Measurements from ENCODE around the gene RECQL5. TPM values are rescaled to one million over a fixed set of nuclear protein-coding genes. Genes with fewer than 3 reads are reported as not detected.
A peak's percentile ranks its signal among the peaks of the same experiment; 100 is the strongest.

The RECQL5 gene
- total RNA-seq, 1 experiment from 2014 or later, result 36.3 TPM

DNA sequence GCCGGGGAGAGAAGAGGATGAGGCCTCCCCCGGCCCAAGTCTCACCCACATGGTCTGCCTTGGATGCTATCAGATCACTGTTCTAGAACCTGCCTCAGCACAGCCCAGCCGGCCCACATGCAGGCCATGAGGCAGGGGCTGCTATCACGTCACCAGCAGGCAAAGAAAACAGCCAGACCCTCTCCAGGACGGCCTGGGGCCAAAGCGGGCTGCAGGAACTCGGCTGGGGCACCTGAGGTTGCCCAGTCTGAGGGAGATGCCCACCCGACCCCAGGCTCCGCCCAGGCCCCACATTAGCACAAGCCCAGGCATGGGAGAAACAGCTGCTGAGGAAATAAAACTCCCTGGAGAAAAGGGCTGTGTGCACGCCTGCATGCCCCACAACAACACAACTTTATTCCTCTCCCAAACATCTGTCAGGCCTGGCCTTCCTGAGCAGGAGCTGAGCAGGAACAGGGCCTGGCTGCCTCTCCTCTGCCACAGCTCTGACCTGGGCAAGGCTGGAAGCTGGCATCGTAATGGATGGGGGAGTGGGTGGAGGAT, 40.4 kb downstream of the RECQL5 start:
- Histone ChIP-seq H3K36me3 (replicated peaks; ENCODE audit: control insufficient read depth, insufficient read depth, low read length) (peaks cover 2% of the 10 kb centered on the region), H3K27me3 (ENCODE audit: control insufficient read depth, insufficient read depth, low read length) (no peaks in the 10 kb centered on the region)
- DNase-seq, result no peak

DNA sequence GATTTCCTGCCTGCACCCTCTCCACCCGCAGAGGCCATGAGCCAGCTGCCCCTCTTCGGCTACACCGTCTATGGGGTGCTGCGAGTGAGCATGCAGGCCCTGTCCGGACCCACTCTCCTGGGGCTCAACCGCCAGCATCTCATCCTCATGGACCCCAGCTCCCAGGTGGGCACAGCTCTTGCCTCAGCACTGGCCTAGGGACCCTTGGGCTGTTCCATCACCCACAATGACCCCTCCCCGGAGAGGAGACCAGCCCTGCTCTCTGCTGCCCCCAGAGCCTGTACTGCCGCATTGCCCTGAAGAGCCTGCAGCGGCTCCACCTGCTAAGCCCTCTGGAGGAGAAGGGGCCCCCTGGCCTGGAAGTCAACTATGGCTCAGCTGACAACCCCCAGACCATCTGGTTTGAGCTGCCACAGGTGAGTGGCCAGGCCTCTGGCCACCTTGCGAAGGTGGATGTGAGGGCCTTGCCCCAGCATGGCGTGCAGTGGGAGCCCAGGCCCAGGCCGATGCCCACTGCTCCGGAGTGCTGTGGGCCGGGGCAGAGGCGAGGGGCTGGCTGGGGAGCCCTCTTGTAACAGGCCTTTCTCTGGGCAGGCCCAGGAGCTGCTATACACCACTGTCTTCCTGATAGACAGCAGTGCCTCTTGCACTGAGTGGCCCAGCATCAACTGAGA, 41.0 kb downstream of the RECQL5 start:
- Histone ChIP-seq H3K27me3 (ENCODE audit: control insufficient read depth, insufficient read depth, low read length) (no peaks in the 10 kb centered on the region), H3K4me3 (ENCODE audit: insufficient read depth, low read depth, low read length) (no peak overlapping the region), H3K36me3 (replicated peaks; ENCODE audit: control insufficient read depth, insufficient read depth, low read length) (peaks cover 2% of the 10 kb centered on the region)
- DNase-seq, result peak; percentile 97

More for the DNA sequence above, 40.4 kb downstream of the RECQL5 start:
- H3K4me3 ChIP-seq (ENCODE audit: insufficient read depth, low read depth, low read length), result no peak overlapping the region

DNA sequence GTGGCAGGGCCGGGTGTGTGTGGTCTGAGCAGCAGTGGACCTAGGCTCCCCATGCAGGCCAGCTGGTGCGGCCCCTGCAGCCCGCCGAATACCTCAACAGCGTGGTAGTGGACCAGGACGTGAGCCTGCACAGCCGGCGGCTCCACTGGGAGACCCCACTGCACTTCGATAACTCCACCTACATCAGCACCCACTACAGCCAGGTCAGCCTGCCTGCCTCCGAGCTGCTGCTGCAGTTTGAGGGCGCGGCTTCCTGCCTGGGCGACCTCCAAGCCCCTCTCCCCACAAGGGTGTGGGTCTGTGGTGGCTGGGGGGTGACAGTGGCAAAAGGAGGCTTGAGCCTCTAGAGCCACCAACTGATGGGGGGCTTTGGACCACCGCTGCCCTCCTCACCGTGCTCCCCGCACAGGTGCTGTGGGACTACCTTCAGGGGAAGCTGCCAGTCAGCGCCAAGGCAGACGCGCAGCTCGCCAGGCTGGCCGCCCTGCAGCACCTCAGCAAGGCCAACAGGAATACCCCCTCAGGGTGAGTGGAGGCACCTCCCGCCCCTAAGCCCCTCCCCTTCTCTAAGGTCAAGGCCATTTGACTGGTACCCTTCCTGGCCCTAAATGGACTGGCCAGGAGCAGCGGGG, 42.1 kb downstream of the RECQL5 start:
- no peaks in the 10 kb centered on the region for H3K27me3 ChIP-seq (ENCODE audit: control insufficient read depth, insufficient read depth, low read length)
- H3K36me3 ChIP-seq (replicated peaks; ENCODE audit: control insufficient read depth, insufficient read depth, low read length), result no peaks in the 10 kb centered on the region; the same call in none of the 2 replicates
- no peak overlapping the region for H3K4me3 ChIP-seq (ENCODE audit: insufficient read depth, low read depth, low read length)
- DNase-seq, result no peak

DNA sequence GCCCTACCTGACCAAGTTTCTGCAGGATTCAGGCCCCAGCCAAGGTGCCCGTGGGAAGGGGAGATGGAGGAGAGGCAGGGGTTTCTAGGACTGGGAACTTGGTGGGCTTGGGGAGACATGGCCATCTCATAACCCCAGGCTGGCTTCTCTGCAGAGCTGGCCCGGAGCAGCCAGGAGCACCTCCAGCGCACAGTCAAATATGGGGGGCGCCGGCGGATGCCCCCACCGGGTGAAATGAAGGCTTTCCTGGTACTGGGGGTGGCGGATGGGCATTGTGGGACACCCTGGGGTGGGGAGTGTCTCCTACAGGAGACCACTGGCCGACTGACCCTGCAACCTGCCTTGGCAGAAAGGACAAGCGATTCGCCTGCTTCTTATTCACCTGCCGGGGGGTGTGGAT, 42.9 kb downstream of the RECQL5 start:
- H3K36me3 ChIP-seq (replicated peaks; ENCODE audit: control insufficient read depth, insufficient read depth, low read length), result no peaks in the 10 kb centered on the region; the same call in none of the 2 replicates
- no peaks in the 10 kb centered on the region for H3K27me3 ChIP-seq (ENCODE audit: control insufficient read depth, insufficient read depth, low read length)
- no peak overlapping the region for H3K4me3 ChIP-seq (ENCODE audit: insufficient read depth, low read depth, low read length)
- DNase-seq, result no peak

DNA sequence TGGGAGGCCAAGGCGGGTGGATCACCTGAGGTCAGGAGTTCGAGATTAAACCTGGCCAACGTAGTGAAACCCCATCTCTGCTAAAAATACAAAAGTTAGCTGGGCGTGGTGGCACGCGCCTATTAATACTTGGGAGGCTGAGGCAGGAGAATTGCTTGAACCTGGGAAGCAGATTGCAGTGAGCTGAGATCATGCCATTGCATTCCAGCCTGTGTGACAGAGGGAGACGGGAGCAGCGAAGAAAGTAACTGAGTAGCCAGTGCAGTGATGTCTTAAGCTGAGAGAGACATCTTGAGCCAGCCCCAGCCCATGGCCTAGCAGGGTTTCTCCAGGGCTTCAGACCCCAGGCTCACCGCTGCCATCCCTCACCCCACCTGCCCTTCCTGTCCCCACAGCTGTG, 43.6 kb downstream of the RECQL5 start:
- Histone ChIP-seq H3K27me3 (ENCODE audit: control insufficient read depth, insufficient read depth, low read length) (no peaks in the 10 kb centered on the region), H3K36me3 (replicated peaks; ENCODE audit: control insufficient read depth, insufficient read depth, low read length) (no peaks in the 10 kb centered on the region; the same call in 1 of the 2 replicates), H3K4me3 (ENCODE audit: insufficient read depth, low read depth, low read length) (no peak overlapping the region)
- DNase-seq, result no peak

DNA sequence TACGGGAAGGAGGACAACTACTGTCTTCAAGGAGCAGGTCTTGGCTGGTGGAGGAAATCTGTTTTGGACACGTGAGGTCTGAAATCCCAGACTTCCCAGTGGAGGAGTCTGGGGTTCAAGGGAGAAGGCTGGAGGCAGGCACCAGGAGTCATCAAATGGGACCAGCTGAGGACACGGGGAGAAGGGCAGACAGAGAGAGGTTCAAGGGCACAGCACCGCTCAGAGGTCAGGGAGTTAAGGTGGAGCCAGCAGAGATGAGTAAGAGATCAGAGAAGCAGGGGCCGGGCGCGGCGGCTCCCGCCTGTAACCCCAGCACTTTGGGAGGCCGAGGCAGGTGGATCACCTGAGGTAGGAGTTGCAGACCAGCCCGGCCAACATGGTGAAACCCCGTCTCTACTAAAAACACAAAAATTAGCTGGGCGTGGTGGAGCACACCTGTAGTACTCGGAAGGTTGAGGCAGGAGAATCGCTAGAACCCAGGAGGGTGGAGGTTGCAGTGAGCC, 44.1 kb downstream of the RECQL5 start:
- H3K27me3 ChIP-seq (ENCODE audit: control insufficient read depth, insufficient read depth, low read length), result no peaks in the 10 kb centered on the region
- no peaks in the 10 kb centered on the region for H3K36me3 ChIP-seq (replicated peaks; ENCODE audit: control insufficient read depth, insufficient read depth, low read length)

DNA sequence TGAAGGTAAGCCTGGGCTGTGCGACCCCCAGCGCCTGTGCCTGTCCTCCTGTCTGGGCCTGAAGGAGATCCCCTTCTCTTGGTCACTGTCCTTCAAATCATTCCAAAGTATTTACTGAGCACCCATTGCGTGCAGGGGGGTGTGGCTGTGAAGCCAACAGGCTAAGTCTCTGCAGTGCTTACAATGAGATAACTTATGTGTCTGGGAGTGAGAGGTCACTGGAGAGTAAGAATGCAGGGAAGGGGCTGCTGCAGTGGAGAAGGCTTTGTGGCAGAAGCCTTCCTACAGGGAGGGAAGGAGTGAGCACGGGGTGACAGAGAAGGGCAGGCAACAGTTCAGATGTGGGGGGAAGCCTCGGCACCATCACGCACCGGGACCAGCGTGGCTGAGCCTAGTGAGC, 44.9 kb downstream of the RECQL5 start:
- Histone ChIP-seq H3K4me3 (ENCODE audit: insufficient read depth, low read depth, low read length) (no peak overlapping the region), H3K36me3 (replicated peaks; ENCODE audit: control insufficient read depth, insufficient read depth, low read length) (no peaks in the 10 kb centered on the region), H3K27me3 (ENCODE audit: control insufficient read depth, insufficient read depth, low read length) (no peaks in the 10 kb centered on the region)
- DNase-seq, result no peak

More for the DNA sequence above, 44.1 kb downstream of the RECQL5 start:
- no peak overlapping the region for H3K4me3 ChIP-seq (ENCODE audit: insufficient read depth, low read depth, low read length)
- no peak for DNase-seq

DNA sequence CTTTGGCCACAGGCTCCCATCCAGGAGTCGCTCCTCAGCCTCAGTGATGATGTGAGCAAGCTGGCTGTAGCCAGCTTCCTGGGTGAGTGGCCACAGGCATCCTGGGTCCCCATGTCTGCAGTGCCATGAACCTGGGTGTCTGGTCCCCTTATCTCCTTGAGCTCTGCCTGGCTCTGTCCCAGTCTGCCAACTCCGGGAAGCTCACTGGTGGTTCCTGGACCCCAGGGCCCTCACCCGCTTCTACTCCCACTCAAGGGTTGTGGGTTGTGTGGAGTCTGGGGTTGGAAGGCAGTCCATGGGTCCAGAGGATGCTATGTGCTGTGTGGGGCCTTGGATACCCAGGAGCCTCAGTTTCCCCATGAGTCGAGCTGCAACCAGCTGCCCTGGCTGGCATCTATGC, 45.5 kb downstream of the RECQL5 start:
- no peak for DNase-seq
- Histone ChIP-seq H3K4me3 (ENCODE audit: insufficient read depth, low read depth, low read length) (no peak overlapping the region), H3K36me3 (replicated peaks; ENCODE audit: control insufficient read depth, insufficient read depth, low read length) (no peaks in the 10 kb centered on the region), H3K27me3 (ENCODE audit: control insufficient read depth, insufficient read depth, low read length) (no peaks in the 10 kb centered on the region)

DNA sequence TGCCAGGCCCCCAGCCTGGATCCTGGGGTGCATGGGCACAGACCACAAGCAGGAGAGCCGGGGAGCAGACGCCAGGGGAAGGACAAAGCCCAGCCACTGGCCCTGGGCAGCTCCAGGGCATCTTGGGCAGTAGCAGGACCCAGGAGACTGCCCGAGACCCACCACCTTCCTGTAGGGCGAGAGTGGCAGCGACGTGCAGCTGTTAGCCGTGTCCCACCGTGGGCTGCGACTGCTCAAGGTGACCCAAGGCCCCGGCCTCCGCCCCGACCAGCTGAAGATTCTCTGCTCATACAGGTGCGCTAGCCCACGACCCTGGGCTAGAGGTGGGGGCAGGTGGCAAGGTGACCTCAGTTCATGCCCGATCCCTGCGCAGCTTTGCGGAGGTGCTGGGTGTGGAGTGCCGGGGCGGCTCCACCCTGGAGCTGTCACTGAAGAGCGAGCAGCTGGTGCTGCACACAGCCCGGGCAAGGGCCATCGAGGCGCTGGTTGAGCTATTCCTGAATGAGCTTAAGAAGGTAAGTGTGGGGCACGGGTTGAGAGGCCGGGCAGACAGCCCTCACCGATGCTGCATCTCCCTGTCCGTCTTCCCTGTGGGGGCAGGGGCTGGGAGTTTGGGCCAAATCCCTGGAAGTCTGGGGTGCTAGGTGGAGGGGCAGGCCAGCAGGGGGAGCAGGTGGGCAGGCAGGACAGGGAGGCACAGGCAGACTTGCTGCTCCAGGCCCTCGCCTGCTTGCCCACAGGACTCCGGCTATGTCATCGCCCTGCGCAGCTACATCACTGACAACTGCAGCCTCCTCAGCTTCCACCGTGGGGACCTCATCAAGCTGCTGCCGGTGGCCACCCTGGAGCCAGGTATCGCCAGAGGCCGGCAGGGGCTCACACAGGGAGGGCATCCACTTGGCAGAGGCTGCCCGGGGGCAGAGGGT, 47.2 kb downstream of the RECQL5 start:
- DNase-seq, result peak; percentile 95
- H3K4me3 ChIP-seq (ENCODE audit: insufficient read depth, low read depth, low read length), result no peak overlapping the region
- H3K27me3 ChIP-seq (ENCODE audit: control insufficient read depth, insufficient read depth, low read length), result no peaks in the 10 kb centered on the region
- no peaks in the 10 kb centered on the region for H3K36me3 ChIP-seq (replicated peaks; ENCODE audit: control insufficient read depth, insufficient read depth, low read length)

DNA sequence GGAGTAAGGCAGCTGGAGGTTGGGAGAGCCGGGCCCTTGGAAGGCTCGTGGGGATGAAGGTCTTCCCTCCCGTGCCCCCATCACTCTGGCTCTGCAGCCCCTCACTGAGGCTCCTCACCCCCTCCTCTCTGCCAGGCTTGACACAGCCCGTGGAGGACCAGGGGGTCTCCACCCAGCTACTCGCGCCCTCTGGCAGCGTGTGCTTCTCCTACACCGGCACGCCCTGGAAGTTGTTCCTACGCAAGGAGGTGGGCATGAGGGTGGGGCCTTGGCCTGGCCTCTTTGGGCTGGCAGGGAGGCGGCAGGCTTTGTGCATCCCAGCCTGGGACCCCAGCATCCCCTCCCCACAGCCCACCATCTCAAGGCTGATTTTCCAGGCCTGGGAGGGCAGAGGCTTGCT, 49.3 kb downstream of the RECQL5 start:
- no peak for DNase-seq
- Histone ChIP-seq H3K4me3 (ENCODE audit: insufficient read depth, low read depth, low read length) (no peak overlapping the region), H3K36me3 (replicated peaks; ENCODE audit: control insufficient read depth, insufficient read depth, low read length) (no peaks in the 10 kb centered on the region), H3K27me3 (ENCODE audit: control insufficient read depth, insufficient read depth, low read length) (no peaks in the 10 kb centered on the region)

DNA sequence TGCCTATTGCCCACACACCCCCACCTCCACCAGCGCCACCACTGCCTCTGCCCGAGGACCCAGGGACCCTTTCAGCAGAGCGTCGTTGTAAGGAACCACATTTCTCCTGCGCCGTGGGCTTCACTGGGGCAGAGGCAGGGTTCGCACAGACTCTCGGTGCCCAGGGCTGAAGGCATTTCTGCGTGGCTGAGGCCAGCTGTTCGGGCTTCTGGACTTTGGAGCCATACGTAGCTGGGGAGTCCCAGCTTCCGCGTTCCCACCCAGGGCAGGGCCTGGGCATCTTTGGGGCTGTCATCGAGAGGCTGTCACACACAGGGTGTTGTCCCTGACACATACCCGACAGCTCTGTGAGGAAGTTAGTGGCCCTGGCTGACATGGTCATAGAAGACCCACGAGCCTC, 49.7 kb downstream of the RECQL5 start:
- H3K36me3 ChIP-seq (replicated peaks; ENCODE audit: control insufficient read depth, insufficient read depth, low read length), result no peaks in the 10 kb centered on the region
- no peaks in the 10 kb centered on the region for H3K27me3 ChIP-seq (ENCODE audit: control insufficient read depth, insufficient read depth, low read length)
- no peak overlapping the region for H3K4me3 ChIP-seq (ENCODE audit: insufficient read depth, low read depth, low read length)
- DNase-seq, result no peak

DNA sequence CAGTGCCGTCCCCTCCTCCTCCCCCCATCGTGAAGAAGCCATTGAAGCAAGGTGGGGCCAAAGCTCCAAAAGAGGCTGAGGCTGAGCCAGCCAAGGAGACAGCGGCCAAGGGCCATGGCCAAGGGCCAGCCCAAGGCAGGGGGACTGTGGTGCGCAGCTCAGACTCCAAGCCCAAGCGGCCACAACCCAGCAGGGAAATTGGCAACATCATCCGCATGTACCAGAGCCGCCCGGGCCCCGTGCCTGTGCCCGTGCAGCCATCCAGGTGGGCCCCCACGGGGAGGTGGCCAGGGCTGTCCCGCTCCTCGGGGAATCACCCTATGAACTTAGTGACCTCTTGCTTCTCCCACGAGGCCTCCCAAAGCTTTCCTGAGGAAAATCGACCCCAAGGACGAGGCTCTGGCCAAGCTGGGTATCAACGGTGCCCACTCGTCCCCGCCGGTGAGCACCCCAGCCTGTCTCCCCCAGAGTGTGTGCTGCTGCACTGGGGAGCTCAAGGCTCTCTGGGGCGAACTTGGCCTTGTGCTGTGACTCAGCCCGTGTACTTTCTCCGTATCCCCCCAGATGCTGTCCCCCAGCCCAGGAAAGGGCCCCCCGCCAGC, 50.3 kb downstream of the RECQL5 start:
- DNase-seq, result no peak

DNA sequence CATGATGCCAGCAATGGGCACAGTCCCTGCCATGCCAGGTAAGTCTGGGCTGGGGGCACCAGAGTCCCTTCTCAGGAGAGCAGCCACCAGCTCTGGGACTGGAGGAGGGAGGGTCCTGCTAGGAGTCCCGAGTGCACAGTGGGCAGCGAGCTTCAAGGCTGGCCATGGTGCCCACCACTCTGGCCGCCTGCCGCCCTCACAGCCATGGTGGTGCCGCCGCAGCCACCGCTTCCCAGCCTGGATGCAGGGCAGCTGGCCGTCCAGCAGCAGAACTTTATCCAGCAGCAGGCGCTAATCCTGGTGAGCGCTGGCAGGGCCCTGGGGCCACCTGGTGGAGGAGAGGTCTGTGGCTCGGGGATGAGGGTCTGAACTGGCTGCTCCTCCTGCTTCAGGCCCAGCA, 51.7 kb downstream of the RECQL5 start:
- Histone ChIP-seq H3K4me3 (ENCODE audit: insufficient read depth, low read depth, low read length) (no peak overlapping the region), H3K27me3 (ENCODE audit: control insufficient read depth, insufficient read depth, low read length) (no peaks in the 10 kb centered on the region), H3K36me3 (replicated peaks; ENCODE audit: control insufficient read depth, insufficient read depth, low read length) (no peaks in the 10 kb centered on the region)
- DNase-seq, result peak; percentile 78

More for the DNA sequence above, 50.3 kb downstream of the RECQL5 start:
- H3K36me3 ChIP-seq (replicated peaks; ENCODE audit: control insufficient read depth, insufficient read depth, low read length), result no peaks in the 10 kb centered on the region
- H3K4me3 ChIP-seq (ENCODE audit: insufficient read depth, low read depth, low read length), result no peak overlapping the region
- no peaks in the 10 kb centered on the region for H3K27me3 ChIP-seq (ENCODE audit: control insufficient read depth, insufficient read depth, low read length)

Measured in H7 (cell line).